Measurements from ENCODE around the gene IFIT1B. TPM values are rescaled to one million over a fixed set of nuclear protein-coding genes. Genes with fewer than 3 reads are reported as not detected.

Gene IFIT1B
- total and polyA plus RNA-seq, 2 of the 8 experiments (the other 6 are each of a cell fraction or from before 2014, with no cell fraction given): not detected

GRCh38 chr10:89339875-89340274 lies 38.0 kb upstream of the IFIT1B start:
- Histone ChIP-seq H3K23me2 (ENCODE audit: low read depth, low read length) (no peaks in the 10 kb centered on the region), H3K27ac (ENCODE audit: low read depth, low read length) (no peak overlapping the region), H2BK20ac (ENCODE audit: low read length) (no peak overlapping the region), H4K20me1 (replicated peaks in 1 of 2; ENCODE audit: control insufficient read depth in 1 of 2, insufficient read depth in 2 of 2, low read length in 2 of 2) (no peaks in the 10 kb centered on the region), H3K9ac (replicated peaks in 1 of 4; ENCODE audit: extremely low read depth in 1 of 4, low read depth in 3 of 4, low read length in 3 of 4) (no peak overlapping the region), H3K14ac (ENCODE audit: insufficient read length) (no peak overlapping the region), H2AFZ (ENCODE audit: low read length) (no peak overlapping the region), H3K4me2 (ENCODE audit: insufficient read depth in 1 of 2, low read depth in 2 of 2, low read length in 2 of 2) (no peak overlapping the region), H3K4me1 (replicated peaks in 1 of 4; ENCODE audit: control insufficient read depth in 3 of 4, insufficient read depth in 4 of 4, low read length in 3 of 4) (peaks cover 0 to 5% (median 2%) of the 10 kb centered on the region in 4 experiments; a peak in 2 of 7 replicates), H2BK5ac (ENCODE audit: low read depth, low read length) (no peak overlapping the region), H2AK5ac (ENCODE audit: low read depth, low read length) (no peak overlapping the region), H4K91ac (replicated peaks; ENCODE audit: insufficient read length, low read length) (no peak overlapping the region), H3K36me3 (ENCODE audit: control insufficient read depth in 2 of 4, insufficient read depth in 4 of 4, low read length in 3 of 4) (no peaks in the 10 kb centered on the region), H3K4ac (replicated peaks; ENCODE audit: insufficient read length, low read depth, low read length) (no peak overlapping the region), H2BK12ac (ENCODE audit: low read depth, low read length) (no peak overlapping the region), H3K27me3 (replicated peaks in 1 of 4; ENCODE audit: control insufficient read depth in 3 of 4, extremely low read depth in 1 of 4, insufficient read depth in 3 of 4, low read length in 3 of 4) (no peaks in the 10 kb centered on the region), H2BK15ac (ENCODE audit: low read length) (no peak overlapping the region), H3K9me3 (ENCODE audit: insufficient read depth in 2 of 2, low read depth in 1 of 2, low read length in 1 of 2) (no peaks in the 10 kb centered on the region), H3K23ac (ENCODE audit: insufficient read length) (no peak overlapping the region), H4K8ac (ENCODE audit: extremely low read depth, insufficient read depth, low read length) (no peak overlapping the region), H3K79me2 (ENCODE audit: control insufficient read depth in 1 of 2, insufficient read depth in 2 of 2, low read length in 2 of 2) (no peaks in the 10 kb centered on the region), H2BK120ac (replicated peaks; ENCODE audit: low read depth, low read length) (no peak overlapping the region), H4K5ac (ENCODE audit: insufficient read length, low read depth, low read length) (no peak overlapping the region), H3K18ac (ENCODE audit: extremely low read depth, low read length) (no peak overlapping the region), H3K79me1 (ENCODE audit: low read depth, low read length) (no peaks in the 10 kb centered on the region), H3K4me3 (ENCODE audit: extremely low read depth in 1 of 4, insufficient read depth in 2 of 4, low read depth in 3 of 4, low read length in 4 of 4) (no peak overlapping the region), H3K56ac (replicated peaks; ENCODE audit: insufficient read length, low read depth, low read length) (no peak overlapping the region)
- WGBS, 2 experiments (ENCODE audit: extremely low coverage in 1 of 2, insufficient coverage in 1 of 2, insufficient read length in 1 of 2, insufficient replicate concordance in 2 of 2, low coverage in 1 of 2, low lambda C conversion rate in 2 of 2, missing lambda C conversion rate in 1 of 2): 93% methylated on average over 4 of the region's 4 CpGs; no CpG with 5 or more reads in 1 of the 2 experiments
- ChIA-PET CTCF (ENCODE audit: partially characterized antibody) (interaction anchor here (0.7 to 3.1 kb wide), 5 partner anchors 12 to 140 kb away, joined by 3 to 15 read pairs (median 4); partner anchors contain the start of gene IFIT2), POLR2A (ENCODE audit: partially characterized antibody) (no interaction called here)
- no peak for DNase-seq (ENCODE audit: low read depth in 1 of 2, low spot score in 2 of 2)
- FAIRE-seq: no peak
- TF ChIP-seq KDM1A (IDR thresholded peaks at IDR 0.05; ENCODE audit: borderline replicate concordance, low read length) (no peak), KDM4A (IDR thresholded peaks at IDR 0.05; ENCODE audit: low read depth, low read length, severe bottlenecking) (no peak), SRF (IDR thresholded peaks at IDR 0.05; ENCODE audit: low read depth, low read length) (no peak), NRF1 (IDR thresholded peaks at IDR 0.05; ENCODE audit: low read depth, low read length) (no peak), SP4 (IDR thresholded peaks at IDR 0.05; ENCODE audit: low read length) (no peak), HDAC2 (IDR thresholded peaks at IDR 0.05; ENCODE audit: borderline replicate concordance in 1 of 2, low read depth in 2 of 2, low read length in 2 of 2) (no peak)

All from H1 (cell line).